Myocyte (in vitro differentiated cells): ENCODE measurements around the gene GPR37L1. TPM values are rescaled to one million over a fixed set of nuclear protein-coding genes. Genes with fewer than 3 reads are reported as not detected.
"Not testable (repeated sequence)": the region's sequence is repeated elsewhere in the genome, so short reads cannot be mapped to it uniquely, and the experiment has no call there.

Experiments
- DNase-seq: peaks from one replicate; pipeline ENCODE4 v3.0.0-alpha.2; 2012; ENCODE audit warnings: low read depth
- total RNA-seq: library from RNA; depleted of rRNA; stranded (reverse); fragments of >200 nt; gene quantifications from 2 replicates; pipeline ENCODE4 v1.2.3, GENCODE V29; 2014

Gene GPR37L1
- total RNA-seq, 1 donor from 2014 or later: not detected

GRCh38 chr1:202167054-202167453 is 44.3 kb downstream of the GPR37L1 start:
- not testable (repeated sequence) for DNase-seq

GRCh38 chr1:202167708-202168415 is 45.1 kb downstream of the GPR37L1 start:
- DNase-seq: peak; percentile 62

- no peak for DNase-seq
Measured at GRCh38 chr1:202168861-202169260, 46.1 kb downstream of the GPR37L1 start.

GRCh38 chr1:202170726-202171125 is 48.0 kb downstream of the GPR37L1 start:
- peak; percentile 83 for DNase-seq

- DNase-seq: no peak
Measured at GRCh38 chr1:202171292-202172014, 48.7 kb downstream of the GPR37L1 start.

- no peak for DNase-seq
Measured at GRCh38 chr1:202172015-202172355, 49.3 kb downstream of the GPR37L1 start.

GRCh38 chr1:202173993-202174392 is 51.3 kb downstream of the GPR37L1 start:
- no peak for DNase-seq

GRCh38 chr1:202176949-202177927 is 54.5 kb downstream of the GPR37L1 start:
- DNase-seq: no peak

GRCh38 chr1:202179828-202180750 is 57.4 kb downstream of the GPR37L1 start:
- no peak for DNase-seq

- DNase-seq: not testable (repeated sequence)
Measured at GRCh38 chr1:202180751-202181139, 58.0 kb downstream of the GPR37L1 start.

- no peak for DNase-seq
Measured at GRCh38 chr1:202181586-202181985, 58.9 kb downstream of the GPR37L1 start.

- DNase-seq: peak; percentile 6
Measured at GRCh38 chr1:202182040-202182877, 59.5 kb downstream of the GPR37L1 start.

Other genes with a start within 250 kb of the GPR37L1 start
- gene SHISA4, start 234.0 kb upstream of the GPR37L1 start, total RNA-seq: 167 and 196 TPM in 2 replicates
- gene LMOD1, start 176.4 kb upstream of the GPR37L1 start, total RNA-seq: 3.2 and 6.0 TPM in 2 replicates
- gene TIMM17A, start 167.4 kb upstream of the GPR37L1 start, total RNA-seq: 38.9 and 59.4 TPM in 2 replicates
- 28.1 and 33.1 TPM in 2 replicates for gene RNPEP, start 140.3 kb upstream of the GPR37L1 start, total RNA-seq
- 0.68 TPM in 1 of 2 replicates, not detected in the other for gene ELF3, start 112.3 kb upstream of the GPR37L1 start, total RNA-seq
- 32.2 and 39.3 TPM in 2 replicates for gene ARL8A, start 21.8 kb downstream of the GPR37L1 start, total RNA-seq
- gene PTPN7, start 37.7 kb downstream of the GPR37L1 start, total RNA-seq: not detected in 2 replicates
- gene LGR6, start 70.9 kb downstream of the GPR37L1 start, total RNA-seq: 0.53 and 0.78 TPM in 2 replicates
- 22.5 and 41.7 TPM in 2 replicates for gene UBE2T, start 219.0 kb downstream of the GPR37L1 start, total RNA-seq
- 72.2 and 81.0 TPM in 2 replicates for gene PPP1R12B, start 225.8 kb downstream of the GPR37L1 start, total RNA-seq